A549 (cell line): ENCODE data around the gene COL26A1. TPM values are rescaled to one million over a fixed set of nuclear protein-coding genes. Genes with fewer than 3 reads are reported as not detected.

Experiments
- ATAC-seq, 2 experiments: fragments of 200-7000 bp in 1 of 2; fragments of >200 bp in 1 of 2; cut with Nextera tagmentation in 1 of 2; cut with Tn5 transposase in 1 of 2; 3 replicates each; pipeline versions ENCODE4 v1.8.0 to v1.9.1; 2018 to 2020; ENCODE audit warnings: mild to moderate bottlenecking in 1 of 2, moderate library complexity in 1 of 2
- CTCF ChIA-PET: fragments of 300-600 bp; sonication (Branson Sonifier 250); formaldehyde crosslinking; extraction: SDS; loops from one replicate; lab custom pipeline; 2021; ENCODE audit warnings: antibody characterized with exemption, inconsistent platforms; lab: Yijun Ruan, JAX
- POLR2A ChIA-PET: fragments of 350-600 bp; formaldehyde crosslinking; extraction: SDS; loops from one replicate; lab custom pipeline; 2021; ENCODE audit warnings: antibody characterized with exemption, inconsistent platforms; lab: Yijun Ruan, JAX
- DNase-seq, 2 experiments: peaks; one replicate each; pipeline versions ENCODE4 v3.0.0 to v3.0.0-alpha.2; 2011 to 2016; ENCODE audit warnings: low read depth in 1 of 2, low spot score in 1 of 2
- FAIRE-seq: peaks from 2 replicates; lab custom pipeline; 2011; peaks lifted over from hg19 to GRCh38; lab: Jason Lieb, UNC
- H3K27ac ChIP-seq, 2 experiments: fragments of >200 bp; sonication (Bioruptor Twin); formaldehyde crosslinking; 3 replicates each; pipeline ENCODE4 v1.5.1; 2016 to 2017
- H3K4me1 ChIP-seq: fragments of >200 bp; sonication (Bioruptor Twin); formaldehyde crosslinking; 3 replicates; pipeline ENCODE4 v1.6.1; 2016
- H3K4me2 ChIP-seq: fragments of >200 bp; sonication (Bioruptor Twin); formaldehyde crosslinking; 3 replicates; pipeline ENCODE4 v1.6.1; 2016
- H3K4me3 ChIP-seq: fragments of >200 bp; sonication (Bioruptor Twin); formaldehyde crosslinking; 3 replicates; pipeline ENCODE4 v1.5.1; 2016
- H3K9me3 ChIP-seq: fragments of >200 bp; sonication (Bioruptor Twin); formaldehyde crosslinking; 3 replicates; pipeline ENCODE4 v1.6.1; 2016
- BHLHE40 ChIP-seq: IDR thresholded peaks from 2 replicates; pipeline ENCODE4 v1.6.1; 2012; ENCODE audit warnings: low read depth, low read length, inconsistent platforms
- JUNB ChIP-seq: fragments of >200 bp; sonication (Bioruptor Twin); formaldehyde crosslinking; IDR thresholded peaks from 2 replicates; pipeline ENCODE4 v1.6.1; 2016
- KDM5A ChIP-seq: fragments of 200-600 bp; sonication (generic); IDR thresholded peaks from 2 replicates; pipeline ENCODE4 v1.6.1; 2016; ENCODE audit warnings: antibody characterized with exemption, mild to moderate bottlenecking
- MAZ ChIP-seq: fragments of 150-350 bp; IDR thresholded peaks from 2 replicates; pipeline ENCODE4 v1.6.1; 2014; ENCODE audit warnings: antibody characterized with exemption, low read depth, low read length, borderline replicate concordance
- NFE2L2 ChIP-seq: fragments of 150-350 bp; conservative IDR thresholded peaks from 2 replicates; pipeline ENCODE4 v1.6.1; 2014; ENCODE audit warnings: low read length
- NR3C1 ChIP-seq: fragments of >200 bp; sonication (Bioruptor Twin); formaldehyde crosslinking; IDR thresholded peaks from 3 replicates; pipeline ENCODE4 v1.6.1; 2017
- PHF8 ChIP-seq: fragments of 200-600 bp; sonication (generic); IDR thresholded peaks from 2 replicates; pipeline ENCODE4 v1.6.1; 2016; ENCODE audit warnings: low read depth, mild to moderate bottlenecking, antibody characterized with exemption, moderate library complexity, borderline replicate concordance
- RFX5 ChIP-seq: fragments of 450-650 bp; IDR thresholded peaks from 2 replicates; pipeline ENCODE4 v1.7.1; 2014; ENCODE audit warnings: antibody characterized with exemption, mild to moderate bottlenecking, moderate library complexity
- SREBF2 ChIP-seq: fragments of 450-650 bp; IDR thresholded peaks from 2 replicates; pipeline ENCODE4 v1.6.1; 2014; ENCODE audit warnings: mild to moderate bottlenecking, moderate library complexity
- ZFP36 ChIP-seq: fragments of 450-650 bp; IDR thresholded peaks from 2 replicates; pipeline ENCODE4 v1.6.1; 2014; ENCODE audit warnings: borderline replicate concordance; ENCODE audit not compliant: partially characterized antibody
- WGBS: methylation state at CpG from one replicate; pipeline ENCODE4 v1.1.6; 2017; ENCODE audit errors: missing lambda C conversion rate; 5-methylcytosine and 5-hydroxymethylcytosine counted together
- polyA plus RNA-seq, 4 experiments: library from polyadenylated mRNA; depleted of rRNA in 3 of 4; stranded (reverse); fragments of >200 nt; fragmentation: RNase III in 1 of 4; extraction: RNeasy Plus Mini Kit Qiagen cat#74134 plus additional on column Dnase treatment in 1 of 4; gene quantifications; 2 replicates in 3 of 4; 3 replicates in 1 of 4; pipeline ENCODE4 v1.2.3, GENCODE V29; 2011 to 2017
- TF ChIP-seq, protein P1 (sequence below): fragments of 200-600 bp; sonication (generic); IDR thresholded peaks from 2 replicates; pipeline ENCODE4 v1.6.1; 2016; ENCODE audit warnings: antibody characterized with exemption, mild to moderate bottlenecking, moderate library complexity
- TF ChIP-seq, protein P2 (sequence below): fragments of 250-450 bp; sonication (Bioruptor Pico); IDR thresholded peaks from 2 replicates; pipeline ENCODE4 v1.5.0; 2020; ENCODE audit warnings: low read depth, mild to moderate bottlenecking, moderate library complexity
- TF ChIP-seq, protein P3 (sequence below): fragments of >200 bp; sonication (Bioruptor Twin); formaldehyde crosslinking; IDR thresholded peaks from 3 replicates; pipeline ENCODE4 v1.5.1; 2016
- TF ChIP-seq, protein P4 (sequence below): IDR thresholded peaks from 2 replicates; pipeline ENCODE4 v1.6.1; 2012; ENCODE audit warnings: low read depth, borderline replicate concordance
- TF ChIP-seq, protein P5 (sequence below): IDR thresholded peaks from 2 replicates; pipeline ENCODE4 v1.6.1; 2012

COL26A1 gene
- polyA plus RNA-seq, 2 of the 4 experiments (the other 2 are of a cell fraction): 0.52 to 1.4 TPM

DNA sequence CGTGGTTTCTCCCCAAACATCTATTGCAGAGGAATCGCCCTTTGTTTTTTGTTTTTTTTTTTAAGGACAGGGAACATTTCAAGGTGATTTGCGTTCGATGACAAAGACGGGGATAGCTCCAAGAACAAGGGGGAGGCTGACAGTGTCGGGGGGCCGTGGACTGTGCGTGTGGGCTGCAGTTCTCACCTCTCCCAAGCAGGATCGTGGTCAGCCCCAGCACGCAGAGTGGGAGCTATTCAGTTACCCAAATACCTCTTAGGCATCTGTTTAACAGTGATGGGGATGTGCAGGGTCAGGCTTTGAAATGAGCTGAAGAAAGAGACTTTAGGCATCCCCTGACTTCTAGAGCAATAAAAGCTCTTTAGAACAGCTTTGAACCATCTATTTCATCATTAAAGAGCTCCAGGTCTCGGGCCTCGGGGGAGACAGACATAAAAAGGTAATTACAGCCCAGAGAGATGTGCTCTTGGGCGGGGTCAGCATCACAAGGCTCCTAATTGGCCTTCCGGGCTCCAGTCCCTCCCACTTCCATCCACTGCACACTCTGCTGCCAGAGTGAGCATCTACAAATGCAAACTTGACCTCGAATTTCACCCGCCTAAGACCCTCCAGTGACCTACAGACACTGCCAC is 169.2 kb downstream of the COL26A1 start:
- no peak overlapping the region for H3K4me2 ChIP-seq
- ChIA-PET CTCF (interaction anchor here (0.6 to 1.8 kb wide), 5 partner anchors 8 to 329 kb away, joined by 3 to 5 read pairs (median 4); no protein-coding TSS in a partner anchor), POLR2A (no interaction called here)
- FAIRE-seq: no peak
- no peaks in the 10 kb centered on the region for H3K4me1 ChIP-seq
- H3K4me3 ChIP-seq: no peak overlapping the region
- H3K9me3 ChIP-seq: no peaks in the 10 kb centered on the region
- peak in 1 of 2 experiments; percentile 67; a peak in 3 of 6 replicates for ATAC-seq
- no peak for DNase-seq
- no peak overlapping the region for H3K27ac ChIP-seq
- TF ChIP-seq PHF8 (no peak), NR3C1 (no peak), SREBF2 (no peak)
- TF ChIP-seq, protein P1, sequence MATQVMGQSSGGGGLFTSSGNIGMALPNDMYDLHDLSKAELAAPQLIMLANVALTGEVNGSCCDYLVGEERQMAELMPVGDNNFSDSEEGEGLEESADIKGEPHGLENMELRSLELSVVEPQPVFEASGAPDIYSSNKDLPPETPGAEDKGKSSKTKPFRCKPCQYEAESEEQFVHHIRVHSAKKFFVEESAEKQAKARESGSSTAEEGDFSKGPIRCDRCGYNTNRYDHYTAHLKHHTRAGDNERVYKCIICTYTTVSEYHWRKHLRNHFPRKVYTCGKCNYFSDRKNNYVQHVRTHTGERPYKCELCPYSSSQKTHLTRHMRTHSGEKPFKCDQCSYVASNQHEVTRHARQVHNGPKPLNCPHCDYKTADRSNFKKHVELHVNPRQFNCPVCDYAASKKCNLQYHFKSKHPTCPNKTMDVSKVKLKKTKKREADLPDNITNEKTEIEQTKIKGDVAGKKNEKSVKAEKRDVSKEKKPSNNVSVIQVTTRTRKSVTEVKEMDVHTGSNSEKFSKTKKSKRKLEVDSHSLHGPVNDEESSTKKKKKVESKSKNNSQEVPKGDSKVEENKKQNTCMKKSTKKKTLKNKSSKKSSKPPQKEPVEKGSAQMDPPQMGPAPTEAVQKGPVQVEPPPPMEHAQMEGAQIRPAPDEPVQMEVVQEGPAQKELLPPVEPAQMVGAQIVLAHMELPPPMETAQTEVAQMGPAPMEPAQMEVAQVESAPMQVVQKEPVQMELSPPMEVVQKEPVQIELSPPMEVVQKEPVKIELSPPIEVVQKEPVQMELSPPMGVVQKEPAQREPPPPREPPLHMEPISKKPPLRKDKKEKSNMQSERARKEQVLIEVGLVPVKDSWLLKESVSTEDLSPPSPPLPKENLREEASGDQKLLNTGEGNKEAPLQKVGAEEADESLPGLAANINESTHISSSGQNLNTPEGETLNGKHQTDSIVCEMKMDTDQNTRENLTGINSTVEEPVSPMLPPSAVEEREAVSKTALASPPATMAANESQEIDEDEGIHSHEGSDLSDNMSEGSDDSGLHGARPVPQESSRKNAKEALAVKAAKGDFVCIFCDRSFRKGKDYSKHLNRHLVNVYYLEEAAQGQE: no peak
- 45% methylated on average over 16 of the region's 16 CpGs for WGBS

DNA sequence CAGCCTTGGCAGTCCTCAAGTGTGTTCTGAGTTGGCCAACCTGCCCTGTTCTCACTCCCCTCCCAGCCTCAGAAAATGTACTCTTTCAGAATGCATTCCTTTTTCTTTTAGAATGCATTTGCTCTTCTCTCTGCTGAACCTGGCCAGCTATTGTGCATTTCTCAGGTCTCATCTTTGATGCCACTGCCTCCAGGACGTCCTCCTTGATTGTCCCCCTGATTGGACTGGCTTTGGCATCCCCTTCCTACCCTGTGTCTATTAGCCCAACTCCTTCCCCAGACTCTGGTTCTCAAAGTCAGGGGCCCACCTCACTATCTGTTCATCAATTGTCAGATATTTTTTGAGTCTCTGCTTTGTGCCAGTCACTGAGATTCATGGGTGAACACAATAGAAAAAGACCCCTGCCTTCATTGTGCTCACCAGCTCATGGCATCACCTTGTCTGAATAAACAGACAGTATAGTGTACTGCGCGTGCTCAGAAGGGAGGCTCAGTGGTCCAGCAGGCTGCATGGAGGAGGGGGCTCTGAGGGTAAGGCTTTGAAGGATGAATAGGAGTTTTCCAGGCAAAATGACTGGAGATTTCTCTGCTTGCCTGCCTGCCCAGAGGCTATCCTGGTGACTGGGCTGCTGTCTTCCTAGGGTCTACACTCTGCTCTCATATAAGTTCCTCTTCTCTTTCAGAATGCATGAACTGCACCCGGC is 169.9 kb downstream of the COL26A1 start:
- Histone ChIP-seq H3K4me1 (no peaks in the 10 kb centered on the region), H3K9me3 (no peaks in the 10 kb centered on the region), H3K4me2 (no peak overlapping the region), H3K27ac (no peak overlapping the region), H3K4me3 (no peak overlapping the region)
- ChIA-PET POLR2A (no interaction called here), CTCF (interaction anchor here (0.6 to 2.0 kb wide), 8 partner anchors 8 to 328 kb away, joined by 3 to 7 read pairs (median 4); no protein-coding TSS in a partner anchor)
- 73% methylated on average over 4 of the region's 4 CpGs for WGBS
- TF ChIP-seq ZFP36 (peak; percentile 56), BHLHE40 (no peak)
- DNase-seq (no peak), ATAC-seq (no peak), FAIRE-seq (no peak)

DNA sequence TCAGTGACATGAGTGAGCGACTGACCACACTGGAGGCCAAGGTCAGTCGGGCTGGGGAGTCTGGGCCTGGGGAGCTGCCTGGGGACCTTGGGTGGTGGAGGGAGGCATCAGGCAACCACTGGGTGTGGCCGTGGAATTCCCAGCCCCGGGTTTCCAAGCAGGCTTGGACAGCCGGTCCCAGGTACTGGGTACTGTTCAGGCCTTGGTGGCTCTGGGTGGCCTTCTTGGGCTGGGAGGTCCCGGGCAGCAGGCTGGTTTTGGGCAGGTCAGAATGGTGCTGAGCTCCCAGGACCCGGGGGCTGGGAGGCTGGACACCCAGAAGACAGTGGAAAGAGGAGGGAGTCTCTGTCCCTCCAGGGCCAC is 170.4 kb downstream of the COL26A1 start:
- ChIA-PET POLR2A (no interaction called here), CTCF (interaction anchor here (0.8 to 2.0 kb wide), 3 partner anchors 9 to 18 kb away, joined by 3 to 7 read pairs (median 7); no protein-coding TSS in a partner anchor)
- 45% methylated on average over 6 of the region's 7 CpGs for WGBS
- FAIRE-seq: no peak
- TF ChIP-seq, protein P2, sequence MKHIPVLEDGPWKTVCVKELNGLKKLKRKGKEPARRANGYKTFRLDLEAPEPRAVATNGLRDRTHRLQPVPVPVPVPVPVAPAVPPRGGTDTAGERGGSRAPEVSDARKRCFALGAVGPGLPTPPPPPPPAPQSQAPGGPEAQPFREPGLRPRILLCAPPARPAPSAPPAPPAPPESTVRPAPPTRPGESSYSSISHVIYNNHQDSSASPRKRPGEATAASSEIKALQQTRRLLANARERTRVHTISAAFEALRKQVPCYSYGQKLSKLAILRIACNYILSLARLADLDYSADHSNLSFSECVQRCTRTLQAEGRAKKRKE (CRISPR knock-in tag): no peak
- TF ChIP-seq, protein P3, sequence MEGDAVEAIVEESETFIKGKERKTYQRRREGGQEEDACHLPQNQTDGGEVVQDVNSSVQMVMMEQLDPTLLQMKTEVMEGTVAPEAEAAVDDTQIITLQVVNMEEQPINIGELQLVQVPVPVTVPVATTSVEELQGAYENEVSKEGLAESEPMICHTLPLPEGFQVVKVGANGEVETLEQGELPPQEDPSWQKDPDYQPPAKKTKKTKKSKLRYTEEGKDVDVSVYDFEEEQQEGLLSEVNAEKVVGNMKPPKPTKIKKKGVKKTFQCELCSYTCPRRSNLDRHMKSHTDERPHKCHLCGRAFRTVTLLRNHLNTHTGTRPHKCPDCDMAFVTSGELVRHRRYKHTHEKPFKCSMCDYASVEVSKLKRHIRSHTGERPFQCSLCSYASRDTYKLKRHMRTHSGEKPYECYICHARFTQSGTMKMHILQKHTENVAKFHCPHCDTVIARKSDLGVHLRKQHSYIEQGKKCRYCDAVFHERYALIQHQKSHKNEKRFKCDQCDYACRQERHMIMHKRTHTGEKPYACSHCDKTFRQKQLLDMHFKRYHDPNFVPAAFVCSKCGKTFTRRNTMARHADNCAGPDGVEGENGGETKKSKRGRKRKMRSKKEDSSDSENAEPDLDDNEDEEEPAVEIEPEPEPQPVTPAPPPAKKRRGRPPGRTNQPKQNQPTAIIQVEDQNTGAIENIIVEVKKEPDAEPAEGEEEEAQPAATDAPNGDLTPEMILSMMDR: no peak
- no peak for TF ChIP-seq KDM5A
- no peak for TF ChIP-seq NFE2L2
- TF ChIP-seq MAZ: no peak
- TF ChIP-seq, protein P4, sequence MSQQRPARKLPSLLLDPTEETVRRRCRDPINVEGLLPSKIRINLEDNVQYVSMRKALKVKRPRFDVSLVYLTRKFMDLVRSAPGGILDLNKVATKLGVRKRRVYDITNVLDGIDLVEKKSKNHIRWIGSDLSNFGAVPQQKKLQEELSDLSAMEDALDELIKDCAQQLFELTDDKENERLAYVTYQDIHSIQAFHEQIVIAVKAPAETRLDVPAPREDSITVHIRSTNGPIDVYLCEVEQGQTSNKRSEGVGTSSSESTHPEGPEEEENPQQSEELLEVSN: no peak
- TF ChIP-seq, protein P5, sequence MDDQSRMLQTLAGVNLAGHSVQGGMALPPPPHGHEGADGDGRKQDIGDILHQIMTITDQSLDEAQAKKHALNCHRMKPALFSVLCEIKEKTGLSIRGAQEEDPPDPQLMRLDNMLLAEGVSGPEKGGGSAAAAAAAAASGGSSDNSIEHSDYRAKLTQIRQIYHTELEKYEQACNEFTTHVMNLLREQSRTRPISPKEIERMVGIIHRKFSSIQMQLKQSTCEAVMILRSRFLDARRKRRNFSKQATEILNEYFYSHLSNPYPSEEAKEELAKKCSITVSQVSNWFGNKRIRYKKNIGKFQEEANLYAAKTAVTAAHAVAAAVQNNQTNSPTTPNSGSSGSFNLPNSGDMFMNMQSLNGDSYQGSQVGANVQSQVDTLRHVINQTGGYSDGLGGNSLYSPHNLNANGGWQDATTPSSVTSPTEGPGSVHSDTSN: no peak
- no peak for TF ChIP-seq RFX5
- TF ChIP-seq JUNB: no peak
- no peak for DNase-seq
- H3K4me2 ChIP-seq: no peak overlapping the region
- no peak for ATAC-seq
- no peaks in the 10 kb centered on the region for H3K4me1 ChIP-seq
- H3K27ac ChIP-seq: no peak overlapping the region
- no peak overlapping the region for H3K4me3 ChIP-seq
- no peaks in the 10 kb centered on the region for H3K9me3 ChIP-seq
